OCI-M1 (cell line): ENCODE results near the gene MAPKAPK3.

Experiments
- DNase-seq: peaks from one replicate; lab custom pipeline; 2025; lab: John Stamatoyannopoulos, UW

Gene MAPKAPK3

GRCh38 chr3:50609071-50609762 is 7.7 kb upstream of the MAPKAPK3 start:
- DNase-seq: no peak

DNA sequence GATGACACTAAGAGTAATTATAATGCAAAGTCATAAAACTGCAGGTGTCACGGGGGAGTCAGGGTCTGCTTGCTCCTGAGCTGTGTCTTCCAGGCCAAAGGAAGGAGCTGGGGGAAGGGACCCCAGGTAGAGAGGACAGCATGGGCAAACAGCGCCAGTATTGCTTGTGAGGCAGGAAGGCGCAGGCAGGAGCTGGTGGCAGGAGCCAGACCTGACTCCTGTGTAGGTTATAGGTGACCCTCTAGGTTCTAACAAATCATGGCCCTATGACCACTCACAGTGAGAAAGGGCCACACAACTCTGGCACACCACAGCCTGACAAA is 7.2 kb upstream of the MAPKAPK3 start:
- no peak for DNase-seq

DNA sequence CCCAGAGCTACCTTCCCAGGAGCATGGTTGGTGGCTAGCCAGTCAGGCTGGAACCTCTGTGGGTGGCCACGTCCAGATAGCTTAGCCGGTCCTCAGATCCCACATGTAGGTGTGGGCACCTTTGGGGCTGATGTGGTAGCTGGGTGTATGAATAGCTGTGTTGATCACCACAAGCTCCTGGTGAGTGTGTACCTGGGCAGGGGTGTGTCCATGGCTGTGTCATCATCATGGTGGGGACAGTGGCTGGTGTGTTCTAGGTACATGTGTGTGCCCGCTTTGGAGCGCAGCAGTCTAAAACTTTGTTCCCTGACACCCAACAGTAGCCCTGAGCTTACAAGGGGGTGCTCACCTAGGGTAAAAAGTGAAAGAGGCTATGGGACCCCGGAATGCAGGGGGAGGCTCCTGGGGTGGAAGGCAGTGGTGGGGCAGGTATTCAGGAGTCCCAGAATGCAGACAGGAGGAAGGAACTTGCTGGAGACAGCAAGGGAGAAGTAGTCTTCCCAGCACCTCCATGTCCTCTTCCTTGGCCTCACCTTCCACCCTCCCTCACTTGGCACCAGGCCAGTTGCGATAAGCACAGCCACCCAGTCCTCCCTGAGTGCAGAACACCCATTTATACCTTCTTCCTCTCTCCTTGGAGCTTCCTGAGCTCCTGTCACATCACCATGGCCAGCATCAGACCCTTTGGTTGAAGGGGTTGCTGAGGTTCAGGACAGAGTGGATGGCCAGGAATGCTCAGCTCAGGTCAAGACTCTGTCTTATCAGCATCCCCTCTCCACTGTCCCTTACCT is 6.6 kb upstream of the MAPKAPK3 start:
- peak; percentile 53 for DNase-seq

GRCh38 chr3:50610992-50611463 is 5.9 kb upstream of the MAPKAPK3 start:
- DNase-seq: no peak

DNA sequence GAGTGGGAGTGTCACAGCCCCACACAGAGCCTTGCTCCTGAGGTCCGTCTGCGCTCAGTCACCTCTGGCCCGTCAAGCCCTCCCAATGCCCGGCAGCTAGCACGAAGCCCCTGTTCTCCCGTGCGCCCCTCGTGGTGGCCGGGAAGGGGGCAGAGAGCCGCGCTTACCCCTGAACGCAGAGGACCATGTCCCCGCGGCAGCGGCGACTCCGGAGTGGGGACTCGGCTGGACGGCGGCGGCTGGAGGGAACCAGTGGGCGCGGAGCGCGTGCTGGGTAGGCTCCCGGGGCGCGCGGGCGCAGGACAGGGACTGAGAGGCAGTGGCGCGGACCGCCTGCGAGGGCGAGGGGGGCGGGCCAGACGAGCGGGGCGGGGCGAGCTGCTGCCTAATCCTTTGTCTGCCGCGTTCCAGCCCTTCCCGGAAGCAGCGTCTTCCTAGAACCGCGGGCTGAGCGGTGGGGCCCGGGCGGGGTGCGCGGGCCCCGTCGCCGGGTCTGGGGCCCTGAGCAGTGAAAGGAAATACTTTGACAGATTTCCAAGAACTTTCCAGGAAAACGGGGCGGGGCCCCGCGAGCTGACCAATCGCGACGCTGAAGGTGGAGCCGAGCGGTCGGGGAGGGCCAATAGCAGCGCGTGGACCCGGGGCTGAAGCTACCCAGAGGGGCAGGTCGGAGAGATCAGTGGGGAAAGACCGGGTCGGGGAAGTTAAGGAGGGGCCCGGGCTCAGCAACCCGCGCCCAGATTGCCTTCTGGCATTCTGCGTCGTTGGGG is 5.3 kb upstream of the MAPKAPK3 start, which contains the start of gene CISH:
Gene CISH, minus strand, starts transcription at position 311 of the 770 bp plus-strand sequence. Its CDS starts 124 bp downstream, at position 187.
- peak; percentile 98 for DNase-seq

GRCh38 chr3:50612234-50612882 is 4.6 kb upstream of the MAPKAPK3 start:
- peak; percentile 84 for DNase-seq

DNA sequence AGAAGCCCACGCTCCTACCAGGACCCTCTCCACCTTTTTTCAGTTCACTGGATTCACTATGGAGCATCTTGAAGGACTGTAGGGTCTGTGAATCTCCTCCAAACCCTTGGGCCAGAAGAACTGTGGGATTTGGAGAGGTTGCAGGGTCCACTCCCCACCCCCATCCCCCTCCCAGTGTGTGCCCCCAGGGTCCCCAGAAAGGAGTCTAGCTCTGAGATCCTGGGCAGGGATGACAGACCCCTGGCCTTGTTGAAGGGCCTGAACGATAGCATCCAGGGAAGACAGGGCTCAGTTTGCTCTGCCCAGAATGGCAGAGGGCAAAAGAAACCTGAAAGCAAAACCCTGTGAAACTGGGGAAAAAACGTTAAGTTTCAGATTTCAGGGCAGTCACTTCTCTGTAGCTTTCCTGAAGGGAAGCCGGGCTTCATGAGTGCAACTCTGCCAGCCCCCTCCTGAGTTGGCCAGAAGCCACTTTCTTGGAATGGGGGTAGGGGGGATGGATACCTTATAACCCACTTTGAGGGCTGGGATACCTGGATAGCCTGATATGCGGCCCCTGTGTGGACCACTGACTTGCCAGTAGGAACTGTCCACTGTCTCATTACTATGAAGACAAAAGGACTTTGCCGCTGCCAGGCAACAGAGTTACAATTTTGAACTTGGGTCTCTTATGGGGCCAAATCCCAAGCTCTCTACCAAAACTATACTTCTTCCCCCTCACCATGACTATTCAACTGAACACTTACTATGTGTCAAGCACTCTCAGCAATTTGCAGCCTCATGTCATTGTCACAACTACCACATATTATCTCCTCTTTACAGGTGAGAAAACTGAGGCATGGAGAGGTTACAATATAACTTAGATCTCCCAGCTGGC is 3.7 kb upstream of the MAPKAPK3 start:
- DNase-seq: no peak

DNA sequence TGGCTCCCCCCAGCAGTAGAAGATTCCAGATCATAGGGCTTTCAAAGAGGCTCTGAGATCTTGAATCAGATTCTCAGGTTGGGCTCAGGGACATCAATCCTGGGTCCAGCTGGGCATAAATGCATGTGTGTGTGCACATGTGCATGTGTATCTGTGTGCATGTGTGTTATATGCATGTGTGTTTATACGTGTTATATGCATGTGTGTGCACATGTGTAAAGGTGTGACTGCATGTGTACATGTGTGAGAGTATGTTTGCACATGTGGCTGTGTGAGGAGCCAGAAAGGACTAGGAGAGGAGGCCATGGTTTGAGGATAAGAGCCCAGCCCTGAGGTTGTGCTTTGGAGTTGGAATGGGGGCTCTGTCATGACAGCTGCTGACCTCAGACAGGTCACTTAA is 1.8 kb upstream of the MAPKAPK3 start:
- no peak for DNase-seq

DNA sequence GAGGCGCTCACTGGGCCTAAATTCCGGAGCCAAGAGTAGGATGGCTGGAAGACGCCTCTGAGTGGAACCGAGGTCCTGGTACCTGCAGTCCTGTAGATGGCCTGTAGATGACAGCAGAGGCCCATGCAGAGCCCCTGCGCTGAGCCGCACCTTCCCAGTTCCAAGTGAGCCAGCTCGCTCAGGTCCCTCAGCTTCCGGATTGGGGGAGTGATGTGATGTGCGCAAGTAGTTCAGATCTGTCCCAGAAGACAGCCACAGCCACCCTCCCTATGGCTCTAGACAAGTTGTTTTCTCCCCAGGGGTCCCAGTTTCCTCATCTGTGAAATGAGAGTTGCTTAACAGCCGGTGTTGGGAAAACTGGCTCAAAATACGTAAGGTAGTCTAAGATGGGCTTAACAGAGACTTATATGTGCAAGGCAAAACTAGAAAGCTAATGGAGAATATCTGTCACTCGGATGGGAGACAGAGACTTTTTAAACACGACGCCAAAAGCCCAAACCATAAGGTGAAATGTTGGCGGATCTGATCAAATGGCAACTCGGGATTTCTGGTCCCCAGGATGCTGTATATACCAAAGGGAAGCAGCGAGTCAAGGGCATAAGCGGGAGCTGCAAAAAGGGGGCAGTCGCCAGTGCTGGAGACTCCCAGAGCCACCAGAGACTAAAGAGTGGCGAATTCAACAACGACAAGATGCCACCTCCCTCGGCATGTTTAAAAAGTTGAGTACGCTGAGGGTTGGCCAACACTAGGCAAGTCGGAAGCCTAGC is 765 bp upstream of the MAPKAPK3 start:
- DNase-seq: peak; percentile 84

DNA sequence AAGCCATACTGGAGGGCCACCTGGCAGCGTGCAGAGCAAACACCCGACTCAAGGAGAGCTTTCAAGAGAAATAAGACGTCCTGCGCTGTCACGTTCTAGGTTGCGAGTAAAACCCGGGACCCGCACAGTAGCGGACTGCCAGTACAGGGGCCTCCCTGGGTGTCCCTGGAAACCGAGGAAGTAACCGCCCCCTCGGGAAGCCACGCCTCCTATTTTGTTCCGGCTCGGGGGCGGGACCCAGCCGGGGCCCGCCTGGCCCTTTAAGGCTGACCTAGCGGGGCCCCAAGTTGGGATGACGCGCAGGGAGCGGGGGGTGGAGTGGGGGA is 218 bp upstream of the MAPKAPK3 start:
- DNase-seq: peak; percentile 94

GRCh38 chr3:50617911-50618481 is 1.0 kb downstream of the MAPKAPK3 start:
- no peak for DNase-seq

GRCh38 chr3:50620420-50620819 is 3.5 kb downstream of the MAPKAPK3 start:
- peak; percentile 49 for DNase-seq

- DNase-seq: no peak
Measured at GRCh38 chr3:50620820-50621219, 3.9 kb downstream of the MAPKAPK3 start.

- no peak for DNase-seq
Measured at GRCh38 chr3:50622881-50623280, 5.9 kb downstream of the MAPKAPK3 start.

GRCh38 chr3:50623840-50624474 is 7.0 kb downstream of the MAPKAPK3 start:
- no peak for DNase-seq

DNA sequence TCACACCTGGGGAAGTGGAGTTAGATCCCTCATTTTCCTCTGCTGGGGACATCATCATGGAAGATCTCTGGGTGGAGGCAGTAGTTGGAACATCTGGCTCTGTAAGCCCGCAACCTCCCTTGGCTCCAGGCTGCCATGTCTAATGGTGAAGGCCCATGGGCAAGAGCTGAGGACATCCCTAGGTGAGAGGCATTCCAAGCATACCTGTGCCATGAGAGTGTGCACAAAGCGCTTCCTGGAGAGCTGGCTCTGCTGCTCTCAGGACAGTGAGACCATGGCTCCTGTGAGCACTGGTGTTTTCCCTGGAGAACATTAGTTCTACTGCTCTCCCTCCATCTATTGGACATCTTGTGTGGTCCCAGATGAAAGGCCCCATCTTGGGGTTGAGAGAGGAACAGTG is 7.7 kb downstream of the MAPKAPK3 start:
- no peak for DNase-seq

DNA sequence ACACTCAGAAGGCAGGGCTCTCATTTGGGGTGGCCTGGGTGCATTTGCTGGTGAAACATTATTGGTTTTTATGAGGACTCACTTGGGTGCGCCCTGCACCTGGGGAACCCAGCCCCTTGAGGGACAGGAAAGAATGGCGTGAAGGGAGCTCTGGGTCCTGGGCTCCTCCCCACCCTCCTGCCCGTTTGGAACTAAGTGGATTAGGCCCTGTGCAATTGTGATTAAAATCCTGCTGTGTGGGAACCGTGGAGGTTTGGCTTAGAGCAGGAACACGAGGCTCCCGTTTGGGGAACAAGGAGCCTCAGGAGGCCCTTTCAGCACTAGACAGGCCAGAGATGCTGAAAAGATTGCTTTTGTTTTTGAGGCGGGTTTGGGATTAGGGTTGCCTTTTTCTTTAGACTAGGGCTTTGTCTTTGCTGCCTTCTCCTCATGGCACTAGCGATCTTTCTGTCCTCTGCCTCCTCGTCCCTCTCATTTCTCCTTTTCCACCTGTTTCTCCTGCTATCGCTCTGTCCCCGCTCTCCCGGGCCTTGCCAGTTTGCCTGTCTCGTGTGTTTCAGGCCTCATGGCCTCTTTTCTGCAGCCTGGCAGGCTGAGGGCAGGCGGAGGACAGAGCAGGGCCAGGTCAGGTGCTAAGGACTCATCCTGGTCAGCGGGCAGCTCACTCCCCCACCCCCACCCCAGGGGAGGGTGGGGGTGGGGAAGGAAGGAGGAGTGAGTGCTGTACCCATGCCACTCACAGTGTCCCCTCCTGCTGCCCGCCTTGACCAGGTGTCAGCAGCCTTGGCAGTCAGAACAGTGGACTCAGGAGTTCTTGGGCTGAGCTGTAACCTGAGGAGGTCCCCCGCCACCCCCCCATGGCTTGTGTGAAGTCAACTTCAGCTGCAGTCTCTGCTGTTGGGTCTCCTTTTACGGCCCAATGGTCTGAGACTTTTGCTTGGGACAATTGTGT is 8.6 kb downstream of the MAPKAPK3 start:
- DNase-seq: no peak

- DNase-seq: no peak
Measured at GRCh38 chr3:50626401-50626800, 9.4 kb downstream of the MAPKAPK3 start.
